Esophagus squamous epithelium (tissue), 4 donors: ENCODE data around the gene TMEM167B.

Experiments
- CTCF ChIP-seq, 6 experiments: fragments of 450-650 bp in 4 of 6; fragments of 200-600 bp in 2 of 6; sonication (generic) in 2 of 6; IDR thresholded peaks; one replicate each; pipeline ENCODE4 v1.5.1; 2016 to 2019; ENCODE audit warnings: antibody characterized with exemption in 6 of 6, mild to moderate bottlenecking in 4 of 6, moderate library complexity in 4 of 6
- POLR2A ChIP-seq, 4 donors: fragments of 450-650 bp; IDR thresholded peaks; one replicate each; pipeline ENCODE4 v1.6.1; 2017; ENCODE audit warnings: antibody characterized with exemption in 4 of 4, mild to moderate bottlenecking in 4 of 4, moderate library complexity in 3 of 4

GRCh38 chr1:109096120-109096519 lies 5.6 kb downstream of the TMEM167B start:
- TF ChIP-seq CTCF (IDR thresholded peaks at IDR 0.05) (no peak), POLR2A (IDR thresholded peaks at IDR 0.05) (no peak)
